CD4-positive, alpha-beta T cell treated with Interleukin-4 for 4 hours (primary cell): ENCODE data around the gene FCSK.

Experiments used
- DNase-seq: peaks from one replicate; pipeline ENCODE4 v3.0.0-alpha.2; 2020

Gene FCSK

DNA sequence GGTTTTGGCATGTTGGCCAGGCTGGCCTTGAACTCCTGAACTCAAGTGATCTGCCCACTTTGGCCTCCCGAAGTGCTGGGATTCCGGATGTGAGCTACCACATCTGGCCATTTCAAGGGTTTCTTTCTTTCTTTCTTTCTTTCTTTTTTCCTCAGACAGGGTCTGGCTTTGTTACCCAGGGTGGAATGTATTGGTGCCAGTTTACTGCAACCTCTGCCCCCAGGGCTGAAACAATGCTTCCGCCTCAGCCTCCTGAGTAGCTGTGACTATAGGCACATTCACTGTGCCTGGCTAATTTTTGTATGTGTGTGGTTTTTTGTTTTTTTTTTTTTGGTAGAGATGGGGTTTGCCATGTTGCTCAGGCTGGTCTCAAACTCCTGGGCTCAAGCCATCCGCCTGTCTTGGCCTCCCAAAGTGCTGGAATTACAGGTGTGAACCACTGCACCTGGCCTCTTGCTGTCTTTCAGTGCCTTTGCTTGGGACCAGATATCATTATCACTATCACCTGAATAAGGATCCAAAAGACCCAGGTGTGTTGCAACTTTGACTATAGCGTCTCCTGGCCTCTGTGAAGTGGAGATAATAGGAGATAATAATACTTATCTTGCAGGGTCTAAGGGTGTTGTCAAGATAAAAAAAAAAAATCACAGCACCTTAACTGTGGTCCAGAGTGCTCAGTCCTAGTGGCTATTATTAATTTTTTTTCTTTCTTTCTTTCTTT is 3.2 kb downstream of the FCSK start:
- no peak for DNase-seq

DNA sequence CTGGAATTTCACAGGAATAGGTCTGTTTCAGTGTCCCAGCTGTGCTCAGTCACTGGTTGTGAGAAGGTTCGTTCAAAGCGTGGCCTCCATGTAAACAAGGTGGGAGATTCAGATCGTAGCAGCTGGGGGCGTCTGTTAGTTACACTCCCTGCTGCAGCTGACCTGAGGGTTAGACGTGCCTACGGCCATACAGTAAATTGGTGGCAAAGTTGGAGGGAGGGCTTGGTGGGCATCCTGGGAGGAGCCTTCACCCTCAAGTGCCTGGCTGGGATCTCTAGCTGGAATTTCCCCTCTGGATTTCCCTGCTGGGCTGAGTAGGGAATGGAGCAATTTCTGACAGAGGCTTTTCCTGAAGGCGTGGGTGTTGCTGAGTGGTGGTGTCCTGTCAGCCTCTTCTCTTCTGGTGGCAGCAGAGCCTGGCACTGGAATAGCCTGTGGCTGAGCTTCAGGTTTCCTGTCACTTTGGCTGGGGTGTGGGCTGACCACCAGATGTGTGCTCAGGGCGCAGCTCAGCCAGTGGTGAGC is 6.4 kb downstream of the FCSK start:
- no peak for DNase-seq

DNA sequence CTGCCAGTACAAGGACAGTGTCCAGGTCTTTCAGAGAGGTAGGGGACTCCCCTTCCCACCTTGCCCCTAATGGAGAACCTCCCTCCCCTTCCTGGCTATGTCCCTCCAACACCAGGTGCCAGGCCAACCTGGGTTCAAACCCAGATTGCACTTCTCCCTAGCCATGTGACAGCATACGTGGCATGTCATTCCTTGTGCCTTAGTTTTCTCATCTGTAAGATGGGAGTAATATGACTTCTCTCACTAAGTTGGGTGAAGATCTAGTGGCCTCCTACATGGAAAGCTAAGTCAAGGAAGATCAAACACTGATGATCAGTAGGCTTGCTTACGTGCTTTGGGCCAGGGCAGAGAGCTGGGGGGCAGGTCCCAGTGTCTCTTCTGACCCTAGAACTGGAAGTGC is 8.8 kb downstream of the FCSK start:
- no peak for DNase-seq

DNA sequence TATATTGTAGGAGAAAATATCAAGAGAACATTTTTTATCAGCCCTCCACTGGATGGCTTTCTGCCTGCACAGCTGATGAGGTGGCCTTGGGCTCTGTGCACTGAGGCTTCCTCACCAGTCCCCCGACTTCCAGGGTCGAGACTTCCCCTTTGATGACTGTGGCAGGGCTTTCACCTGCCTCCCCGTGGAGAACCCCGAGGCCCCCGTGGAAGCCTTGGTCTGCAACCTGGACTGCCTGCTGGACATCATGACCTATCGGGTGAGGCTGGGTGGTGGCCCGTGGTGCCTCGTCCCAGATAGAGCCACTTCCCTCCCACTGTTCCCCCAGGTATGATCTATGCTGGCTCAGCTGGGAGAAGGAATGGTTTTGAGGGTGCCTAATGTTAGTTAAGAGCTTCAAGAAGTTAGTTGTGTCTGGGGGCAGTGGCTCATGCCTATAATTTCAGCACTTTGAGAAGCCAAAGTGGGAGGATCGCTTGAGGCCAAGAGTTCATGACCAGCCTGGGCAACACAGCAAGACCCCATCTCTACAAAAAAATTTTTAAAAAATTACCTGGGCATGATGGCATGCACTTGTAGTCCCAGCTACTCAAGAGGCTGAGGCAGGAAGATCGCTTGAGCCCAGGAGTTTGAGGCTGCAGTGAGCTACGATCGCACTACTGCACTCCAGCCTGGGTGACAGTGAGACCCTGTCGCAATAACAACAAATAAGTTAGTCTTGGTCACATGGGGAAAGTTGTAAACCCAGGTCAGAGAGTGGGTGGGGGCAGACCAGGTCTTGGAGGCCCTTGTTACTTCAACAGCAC is 11.8 kb downstream of the FCSK start:
- DNase-seq = no peak

DNA sequence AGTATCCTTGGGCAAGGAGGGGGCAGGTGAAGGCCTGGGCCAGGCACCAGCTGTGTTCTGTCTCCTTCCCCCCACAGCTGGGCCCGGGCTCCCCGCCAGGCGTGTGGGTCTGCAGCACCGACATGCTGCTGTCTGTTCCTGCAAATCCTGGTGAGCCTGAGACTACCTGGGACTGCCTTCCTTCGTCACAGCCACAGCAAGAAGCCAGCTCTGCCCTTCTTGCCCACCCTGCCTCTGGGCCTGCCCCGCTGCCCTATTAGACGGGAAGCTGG is 12.3 kb downstream of the FCSK start:
- DNase-seq = no peak

DNA sequence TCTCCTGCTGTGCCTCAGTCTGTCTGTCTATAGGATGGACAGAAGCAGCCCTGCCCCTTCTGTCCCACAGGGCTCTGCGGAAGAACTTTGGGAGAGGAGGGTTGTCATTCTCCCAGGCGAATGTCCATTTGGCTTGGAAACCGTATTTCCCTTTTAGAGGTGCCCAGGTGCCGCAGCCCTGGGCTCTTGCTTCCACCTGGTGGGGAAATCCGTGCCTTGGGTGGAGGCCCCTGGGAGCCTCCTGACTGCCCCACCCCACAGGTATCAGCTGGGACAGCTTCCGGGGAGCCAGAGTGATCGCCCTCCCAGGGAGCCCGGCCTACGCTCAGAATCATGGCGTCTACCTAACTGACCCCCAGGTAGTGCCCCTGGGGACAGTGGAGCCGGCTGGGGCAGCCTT is 12.7 kb downstream of the FCSK start:
- DNase-seq = no peak

DNA sequence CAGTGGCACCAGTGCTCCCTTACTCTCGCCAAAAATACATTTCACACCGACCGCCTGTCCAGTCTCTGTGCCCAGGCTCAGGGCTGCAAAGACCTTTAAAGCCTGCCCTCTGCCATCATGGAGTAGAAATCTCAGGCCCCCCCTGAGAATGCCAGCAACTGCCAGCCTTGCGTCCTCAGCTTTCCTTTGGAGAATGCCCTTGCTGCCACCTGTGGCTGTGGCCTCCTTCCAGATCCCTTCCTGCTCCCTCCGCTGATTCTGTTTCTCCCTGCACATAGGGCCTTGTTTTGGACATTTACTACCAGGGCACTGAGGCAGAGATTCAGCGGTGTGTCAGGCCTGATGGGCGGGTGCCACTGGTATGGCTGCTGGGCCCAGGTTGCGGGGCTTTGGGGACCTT is 13.2 kb downstream of the FCSK start:
- DNase-seq = no peak

DNA sequence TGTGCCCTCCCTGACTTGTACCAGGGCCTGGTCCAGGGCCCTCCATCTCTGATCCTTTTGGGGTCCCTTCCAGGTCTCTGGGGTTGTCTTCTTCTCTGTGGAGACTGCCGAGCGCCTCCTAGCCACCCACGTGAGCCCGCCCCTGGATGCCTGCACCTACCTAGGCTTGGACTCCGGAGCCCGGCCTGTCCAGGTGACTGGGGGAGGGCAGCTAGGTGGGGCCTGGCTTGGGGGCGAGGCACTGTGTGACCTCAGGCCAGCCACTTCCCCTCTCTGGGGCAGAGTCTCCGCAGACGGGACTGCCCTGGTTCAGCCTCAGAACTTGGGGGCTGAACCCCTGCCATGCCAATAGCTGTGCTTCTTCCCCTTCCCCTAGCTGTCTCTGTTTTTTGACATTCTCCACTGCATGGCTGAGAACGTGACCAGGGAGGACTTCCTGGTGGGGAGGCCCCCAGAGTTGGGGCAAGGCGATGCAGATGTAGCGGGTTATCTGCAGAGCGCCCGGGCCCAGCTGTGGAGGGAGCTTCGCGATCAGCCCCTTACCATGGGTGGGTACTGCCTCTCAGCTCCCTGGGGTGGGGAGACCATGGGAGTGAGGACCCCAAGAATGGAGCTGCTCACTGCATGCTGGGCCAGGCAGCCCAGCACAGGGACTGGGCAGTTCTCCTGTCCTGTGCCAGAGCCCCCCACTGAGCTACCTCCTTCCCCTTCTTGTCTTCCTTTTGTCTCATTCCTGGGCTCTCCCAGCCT is 14.6 kb downstream of the FCSK start:
- no peak for DNase-seq

DNA sequence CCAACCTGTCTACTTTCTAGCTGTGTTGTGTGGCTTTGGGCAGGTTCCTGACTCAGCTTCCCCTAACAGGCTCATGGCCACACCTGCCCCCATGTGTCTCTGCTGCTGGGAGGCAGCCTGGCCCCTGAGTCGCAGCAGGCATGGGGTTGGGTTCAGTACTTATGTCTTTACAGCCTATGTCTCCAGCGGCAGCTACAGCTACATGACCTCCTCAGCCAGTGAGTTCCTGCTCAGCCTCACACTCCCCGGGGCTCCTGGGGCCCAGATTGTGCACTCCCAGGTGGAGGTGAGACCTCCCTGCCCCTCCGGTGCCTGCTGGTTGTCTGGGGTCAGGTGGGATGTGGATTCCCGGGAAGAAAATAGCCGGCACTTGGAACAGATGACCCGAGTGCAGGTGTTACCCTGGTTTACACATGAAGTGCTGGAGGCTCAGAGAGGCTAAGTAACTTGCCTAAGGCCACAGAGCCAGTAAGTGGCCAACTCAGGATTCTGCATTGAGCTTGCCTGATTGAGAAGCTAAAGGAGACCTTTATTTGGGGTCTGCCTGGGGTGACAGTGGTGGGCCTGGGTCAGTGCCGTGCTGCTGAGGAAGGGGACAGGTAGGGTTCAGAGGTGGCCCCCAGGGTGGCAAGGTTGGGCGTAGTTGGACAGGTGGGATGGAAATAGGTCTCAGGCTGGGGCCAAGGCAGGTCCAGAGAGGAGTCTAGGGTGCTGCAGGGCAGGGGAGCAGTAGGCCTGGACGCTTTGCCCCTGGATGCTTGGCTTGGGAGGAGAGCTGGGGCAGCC is 15.9 kb downstream of the FCSK start:
- no peak for DNase-seq

DNA sequence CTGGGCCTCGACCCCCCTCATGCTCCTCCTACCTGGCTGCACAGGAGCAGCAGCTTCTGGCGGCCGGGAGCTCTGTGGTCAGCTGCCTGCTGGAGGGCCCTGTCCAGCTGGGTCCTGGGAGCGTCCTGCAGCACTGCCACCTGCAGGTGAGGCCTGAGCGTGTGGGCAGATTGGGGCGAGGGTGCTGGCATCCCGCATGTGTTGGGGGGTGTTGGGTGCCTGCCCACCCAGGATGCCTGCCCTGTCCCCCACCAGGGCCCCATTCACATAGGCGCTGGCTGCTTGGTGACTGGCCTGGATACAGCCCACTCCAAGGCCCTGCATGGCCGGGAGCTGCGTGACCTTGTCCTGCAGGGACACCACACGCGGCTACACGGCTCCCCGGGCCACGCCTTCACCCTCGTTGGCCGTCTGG is 16.5 kb downstream of the FCSK start:
- DNase-seq = no peak

DNA sequence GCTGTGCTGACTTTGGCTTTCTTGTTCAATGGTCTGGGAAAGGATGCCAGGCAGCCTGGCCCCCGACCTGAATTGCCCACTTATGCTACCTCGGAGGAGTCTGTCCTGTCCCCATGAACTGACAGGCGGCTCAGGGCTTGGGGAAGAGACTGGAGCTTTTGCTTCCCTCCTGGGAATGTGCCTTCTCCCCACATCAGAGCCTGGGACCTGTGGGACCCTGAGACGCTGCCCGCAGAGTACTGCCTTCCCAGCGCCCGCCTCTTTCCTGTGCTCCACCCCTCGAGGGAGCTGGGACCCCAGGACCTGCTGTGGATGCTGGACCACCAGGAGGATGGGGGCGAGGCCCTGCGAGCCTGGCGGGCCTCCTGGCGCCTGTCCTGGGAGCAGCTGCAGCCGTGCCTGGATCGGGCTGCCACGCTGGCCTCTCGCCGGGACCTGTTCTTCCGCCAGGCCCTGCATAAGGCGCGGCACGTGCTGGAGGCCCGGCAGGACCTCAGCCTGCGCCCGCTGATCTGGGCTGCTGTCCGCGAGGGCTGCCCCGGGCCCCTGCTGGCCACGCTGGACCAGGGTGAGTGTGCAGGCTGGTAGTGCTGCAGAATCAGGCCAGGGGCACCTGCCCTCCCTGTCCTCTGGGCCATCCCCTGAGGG is 18.5 kb downstream of the FCSK start:
- no peak for DNase-seq

DNA sequence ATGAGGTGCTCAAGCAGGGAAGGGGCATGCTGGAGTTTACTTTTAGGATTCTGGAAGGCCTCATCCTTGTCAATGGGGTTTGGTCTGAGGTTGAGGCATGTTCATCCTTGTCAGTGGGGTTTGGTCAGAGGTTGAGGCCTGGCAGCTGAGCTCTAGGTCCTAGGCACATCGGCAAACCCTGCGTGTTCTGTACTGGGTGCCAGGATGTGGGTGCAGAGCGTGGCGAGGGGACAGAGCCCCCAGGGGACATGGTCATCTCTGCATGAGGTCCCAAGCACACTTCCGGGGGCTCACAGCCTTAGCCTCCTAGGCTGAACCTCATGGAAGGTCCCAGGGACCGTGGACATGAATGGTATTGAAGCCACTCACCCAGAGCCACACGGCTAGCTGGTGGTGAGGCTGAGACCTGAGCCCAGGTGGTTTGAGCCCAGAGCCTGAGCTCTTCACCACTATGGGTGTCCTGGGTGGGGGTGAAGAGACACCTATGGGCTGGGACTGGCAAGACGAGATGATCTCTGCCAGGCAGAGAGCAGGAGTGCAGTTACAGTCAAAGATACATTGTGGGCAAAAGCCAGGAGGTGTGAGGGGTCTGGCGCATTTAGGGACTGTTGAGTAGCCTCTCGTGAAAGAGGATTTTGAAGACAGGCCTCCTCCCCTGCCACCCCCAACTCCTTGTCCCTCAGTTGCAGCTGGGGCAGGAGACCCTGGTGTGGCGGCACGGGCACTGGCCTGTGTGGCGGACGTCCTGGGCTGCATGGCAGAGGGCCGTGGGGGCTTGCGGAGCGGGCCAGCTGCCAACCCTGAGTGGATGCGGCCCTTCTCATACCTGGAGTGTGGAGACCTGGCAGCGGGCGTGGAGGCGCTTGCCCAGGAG is 19.3 kb downstream of the FCSK start:
- DNase-seq = no peak

DNA sequence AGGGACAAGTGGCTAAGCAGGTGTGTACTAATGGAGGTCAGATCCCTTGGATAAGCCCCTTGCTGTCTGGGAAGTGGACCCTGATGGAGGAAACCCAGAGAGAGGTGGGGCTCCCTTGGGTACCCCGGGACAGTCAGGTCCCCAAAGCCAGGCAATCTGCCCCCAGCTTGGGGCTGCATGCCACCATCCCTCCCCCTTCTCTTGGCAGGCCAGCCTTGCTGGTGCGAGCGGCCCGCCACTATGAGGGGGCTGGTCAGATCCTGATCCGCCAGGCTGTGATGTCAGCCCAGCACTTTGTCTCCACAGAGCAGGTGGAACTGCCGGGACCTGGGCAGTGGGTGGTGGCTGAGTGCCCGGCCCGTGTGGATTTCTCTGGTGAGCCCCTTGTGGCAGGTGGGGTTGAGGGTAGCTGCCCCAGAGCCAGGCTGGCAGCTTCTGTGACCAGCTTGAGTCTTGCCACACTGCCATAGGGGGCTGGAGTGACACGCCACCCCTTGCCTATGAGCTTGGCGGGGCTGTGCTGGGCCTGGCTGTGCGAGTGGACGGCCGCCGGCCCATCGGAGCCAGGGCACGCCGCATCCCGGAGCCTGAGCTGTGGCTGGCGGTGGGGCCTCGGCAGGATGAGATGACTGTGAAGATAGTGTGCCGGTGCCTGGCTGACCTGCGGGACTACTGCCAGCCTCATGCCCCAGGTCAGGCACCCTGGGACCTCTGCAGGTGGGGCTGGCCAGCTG is 20.1 kb downstream of the FCSK start:
- no peak for DNase-seq

DNA sequence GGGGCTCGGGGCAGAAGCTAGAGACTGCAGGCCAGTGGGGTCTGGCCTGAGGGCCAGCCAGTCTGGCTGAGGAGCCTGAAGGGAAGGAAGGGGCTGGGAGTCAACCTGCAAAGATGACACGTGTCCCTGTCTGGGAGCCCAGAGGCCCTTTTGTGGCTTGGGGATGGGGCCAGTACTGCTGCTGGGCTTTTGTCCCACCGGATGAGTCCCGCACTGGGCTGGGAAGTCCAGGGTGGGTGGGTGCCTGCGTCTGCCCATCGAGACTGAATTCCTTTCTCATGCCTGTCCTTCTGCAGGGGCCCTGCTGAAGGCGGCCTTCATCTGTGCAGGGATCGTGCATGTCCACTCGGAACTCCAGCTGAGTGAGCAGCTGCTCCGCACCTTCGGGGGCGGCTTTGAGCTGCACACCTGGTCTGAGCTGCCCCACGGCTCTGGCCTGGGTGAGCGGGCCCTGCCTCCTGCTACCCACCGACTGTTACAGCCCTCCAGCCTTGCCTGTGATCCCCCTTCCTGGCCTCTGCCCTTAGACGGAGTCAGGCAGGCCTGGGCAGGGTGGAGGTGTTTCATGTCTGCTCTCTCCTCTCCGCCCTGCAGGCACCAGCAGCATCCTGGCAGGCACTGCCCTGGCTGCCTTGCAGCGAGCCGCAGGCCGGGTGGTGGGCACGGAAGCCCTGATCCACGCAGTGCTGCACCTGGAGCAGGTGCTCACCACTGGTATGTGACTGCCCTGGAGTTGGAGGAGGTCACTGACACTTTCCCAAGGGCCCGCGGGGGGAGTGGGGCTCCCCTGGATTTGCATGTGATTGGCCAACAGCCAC is 20.9 kb downstream of the FCSK start:
- DNase-seq = no peak

DNA sequence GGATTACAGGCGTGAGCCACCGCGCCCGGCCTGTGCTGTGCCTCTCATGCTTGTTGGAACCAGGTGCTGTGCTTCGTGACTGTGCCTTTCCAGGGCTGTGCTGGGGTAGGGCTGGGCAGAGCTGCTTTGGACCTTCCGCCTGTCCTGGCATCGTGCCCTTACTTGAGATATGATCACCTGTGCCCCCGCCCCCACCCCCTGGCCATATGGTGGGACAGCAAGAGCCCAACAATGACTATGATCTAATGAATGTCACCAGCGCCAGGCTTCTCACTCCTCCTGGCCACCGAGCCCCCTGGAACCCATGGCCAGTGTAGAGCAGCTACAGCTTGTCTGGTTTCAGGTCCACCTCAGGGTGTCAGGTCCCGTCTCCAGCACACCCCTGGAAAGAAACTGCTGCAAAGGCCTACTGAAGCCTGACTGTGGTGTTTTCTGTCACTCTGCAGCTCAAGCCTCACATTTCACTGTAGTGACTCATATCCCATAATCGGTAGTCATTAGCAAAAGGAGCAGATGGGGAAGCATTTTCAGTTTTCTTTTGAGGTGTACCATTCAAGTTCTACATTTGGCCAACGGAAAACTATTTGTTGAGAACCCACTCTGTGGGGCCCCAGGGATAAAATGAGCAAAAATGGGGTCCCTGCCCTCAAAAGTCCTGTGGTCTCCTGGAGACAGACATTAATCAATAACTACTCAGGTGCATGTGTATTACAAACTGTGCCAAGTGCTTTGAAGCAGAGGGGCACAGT is 22.1 kb downstream of the FCSK start:
- no peak for DNase-seq

DNA sequence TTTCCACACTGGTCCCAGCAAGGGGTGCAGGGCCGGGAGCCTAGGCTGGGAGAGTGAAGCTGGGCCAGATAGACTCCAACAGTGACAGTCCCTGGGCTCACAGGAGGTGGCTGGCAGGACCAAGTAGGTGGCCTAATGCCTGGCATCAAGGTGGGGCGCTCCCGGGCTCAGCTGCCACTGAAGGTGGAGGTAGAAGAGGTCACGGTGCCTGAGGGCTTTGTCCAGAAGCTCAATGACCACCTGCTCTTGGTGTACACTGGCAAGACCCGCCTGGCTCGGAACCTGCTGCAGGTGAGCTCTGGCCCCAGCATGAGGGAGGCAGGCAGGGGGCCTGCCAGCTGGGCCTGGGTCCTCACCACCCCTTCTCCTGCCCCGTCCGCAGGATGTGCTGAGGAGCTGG is 23.8 kb downstream of the FCSK start:
- DNase-seq = no peak

DNA sequence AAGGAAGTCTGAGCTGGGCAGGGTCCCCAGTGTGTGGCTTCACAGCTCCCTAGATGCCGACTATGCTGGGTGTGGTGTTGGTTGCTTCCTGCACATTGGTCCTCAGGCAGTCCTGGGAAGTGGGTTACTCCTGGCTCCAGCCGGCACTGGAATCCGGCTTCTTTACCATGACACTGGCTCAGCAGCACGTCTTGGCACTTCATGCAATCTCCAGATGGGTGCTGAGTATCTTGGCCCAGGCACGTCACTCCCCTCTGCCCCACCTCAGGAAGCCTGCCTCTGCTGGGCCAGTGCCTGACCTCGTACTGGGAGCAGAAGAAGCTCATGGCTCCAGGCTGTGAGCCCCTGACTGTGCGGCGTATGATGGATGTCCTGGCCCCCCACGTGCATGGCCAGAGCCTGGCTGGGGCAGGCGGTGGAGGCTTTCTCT is 24.5 kb downstream of the FCSK start:
- DNase-seq = no peak

DNA sequence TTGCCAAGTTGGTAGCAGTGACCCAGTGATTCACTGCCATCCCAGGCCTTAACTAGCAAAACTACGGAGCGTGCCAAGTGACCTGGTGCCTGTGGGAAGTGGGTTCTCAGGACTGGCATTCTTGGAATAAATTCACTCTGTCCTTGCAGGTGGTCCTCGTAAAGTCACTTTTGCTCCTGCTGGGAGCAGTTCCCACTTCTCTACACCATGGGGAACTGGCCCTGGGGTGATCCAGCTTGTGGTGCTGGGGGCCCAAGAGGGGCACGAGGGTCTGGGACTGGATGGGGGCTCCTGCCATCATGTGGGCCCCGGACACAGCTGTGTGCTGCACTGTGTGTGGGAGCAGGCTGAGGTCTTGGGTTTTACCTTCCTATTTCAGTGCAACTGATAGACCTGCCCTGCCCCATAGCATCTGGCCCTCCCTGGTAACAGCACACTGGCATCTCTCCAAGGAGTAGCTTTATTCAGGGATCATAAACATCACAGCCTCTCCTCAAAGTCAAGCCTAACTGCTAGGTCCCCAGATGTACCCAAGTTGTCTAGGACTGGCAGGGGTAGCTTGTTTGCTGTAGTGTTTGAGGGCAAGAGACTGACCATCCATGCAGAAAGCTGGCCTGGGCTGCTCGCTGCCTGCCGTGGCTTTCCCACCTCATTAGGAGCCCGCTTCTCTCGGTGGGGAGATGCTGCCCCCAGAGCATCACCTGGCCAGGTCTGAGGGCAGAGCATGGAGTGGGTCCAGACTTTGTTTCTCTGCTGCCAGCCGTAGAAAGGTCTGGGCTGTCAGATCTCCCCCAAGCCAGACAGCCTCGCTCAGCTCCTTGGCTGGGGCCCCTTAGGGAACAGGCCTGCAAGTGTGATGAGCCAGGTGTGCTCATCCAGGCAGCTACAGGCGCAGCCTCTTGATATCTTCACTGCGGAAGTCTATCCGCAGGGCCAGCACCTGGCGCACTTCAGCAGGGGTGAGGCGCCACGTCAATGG is 26.0 kb downstream of the FCSK start:
- DNase-seq = no peak
